Measurements from ENCODE around the gene NFIC. TPM values are rescaled to one million over a fixed set of nuclear protein-coding genes. Genes with fewer than 3 reads are reported as not detected.

NFIC gene
- total and polyA plus RNA-seq, 3 donors from 2014 or later: 56.5 to 127 (median 113) TPM

DNA sequence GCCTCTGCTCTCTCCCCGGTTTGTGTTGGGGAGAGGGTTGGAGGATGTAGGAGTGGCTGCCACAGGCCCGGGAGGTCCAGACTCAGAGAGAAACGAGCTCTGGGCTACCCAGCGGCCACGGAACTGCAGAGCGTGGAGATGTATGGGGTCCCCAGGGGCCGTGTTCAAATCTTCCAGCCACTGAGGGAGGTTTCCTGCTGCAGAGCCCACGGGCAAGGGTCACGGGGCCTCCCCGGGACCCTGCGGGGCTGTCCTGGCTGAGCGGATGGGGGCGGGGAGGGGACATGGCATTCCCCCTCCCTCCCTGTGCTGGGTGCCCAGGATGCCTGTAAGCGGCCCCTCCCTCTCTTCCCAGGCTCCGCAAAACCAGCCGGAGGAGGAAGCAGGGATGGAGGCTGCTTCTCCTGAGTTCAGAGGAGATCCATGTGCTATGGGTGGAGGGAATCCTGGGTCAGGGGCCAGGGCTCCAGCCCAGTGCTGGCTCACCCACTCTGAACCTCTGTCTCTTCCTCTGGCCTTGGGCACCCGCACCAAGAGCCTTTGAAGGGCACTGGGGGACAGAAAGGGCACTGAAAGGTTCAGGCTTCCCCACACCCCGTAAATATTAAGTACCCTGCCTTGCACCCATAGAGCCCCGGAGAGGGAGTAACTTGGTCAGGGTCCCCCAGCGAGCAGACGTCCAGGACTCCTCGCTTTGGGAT lies 91.3 kb downstream of the NFIC start:
- Histone ChIP-seq H3K36me3 (ENCODE audit: low read depth, missing control alignments) (no peaks in the 10 kb centered on the region), H3K27ac (peak overlapping the region; percentile 86 to 88), H3K9me3 (no peaks in the 10 kb centered on the region), H3K4me1 (peaks cover 41% of the 10 kb centered on the region), H3K27me3 (no peaks in the 10 kb centered on the region), H3K4me3 (no peak overlapping the region)
- WGBS, 2 donors: 40 to 45% methylated on average over 15 to 22 of the region's 22 CpGs
- no peak for DNase-seq
- TF ChIP-seq, protein P1, sequence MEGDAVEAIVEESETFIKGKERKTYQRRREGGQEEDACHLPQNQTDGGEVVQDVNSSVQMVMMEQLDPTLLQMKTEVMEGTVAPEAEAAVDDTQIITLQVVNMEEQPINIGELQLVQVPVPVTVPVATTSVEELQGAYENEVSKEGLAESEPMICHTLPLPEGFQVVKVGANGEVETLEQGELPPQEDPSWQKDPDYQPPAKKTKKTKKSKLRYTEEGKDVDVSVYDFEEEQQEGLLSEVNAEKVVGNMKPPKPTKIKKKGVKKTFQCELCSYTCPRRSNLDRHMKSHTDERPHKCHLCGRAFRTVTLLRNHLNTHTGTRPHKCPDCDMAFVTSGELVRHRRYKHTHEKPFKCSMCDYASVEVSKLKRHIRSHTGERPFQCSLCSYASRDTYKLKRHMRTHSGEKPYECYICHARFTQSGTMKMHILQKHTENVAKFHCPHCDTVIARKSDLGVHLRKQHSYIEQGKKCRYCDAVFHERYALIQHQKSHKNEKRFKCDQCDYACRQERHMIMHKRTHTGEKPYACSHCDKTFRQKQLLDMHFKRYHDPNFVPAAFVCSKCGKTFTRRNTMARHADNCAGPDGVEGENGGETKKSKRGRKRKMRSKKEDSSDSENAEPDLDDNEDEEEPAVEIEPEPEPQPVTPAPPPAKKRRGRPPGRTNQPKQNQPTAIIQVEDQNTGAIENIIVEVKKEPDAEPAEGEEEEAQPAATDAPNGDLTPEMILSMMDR (IDR thresholded peaks at IDR 0.05): no peak
- no peak for TF ChIP-seq POLR2A (IDR thresholded peaks at IDR 0.05)
- intact Hi-C loops (cut with DNase I; ENCODE audit: low total_unique reads): no loop called here

GRCh38 chr19:3458229-3459088 lies 92.1 kb downstream of the NFIC start:
- no peaks in the 10 kb centered on the region for H3K27me3 ChIP-seq
- H3K4me1 ChIP-seq: peaks cover 41% of the 10 kb centered on the region
- no peaks in the 10 kb centered on the region for H3K9me3 ChIP-seq
- H3K4me3 ChIP-seq: no peak overlapping the region
- TF ChIP-seq, protein P1 (IDR thresholded peaks at IDR 0.05): no peak
- TF ChIP-seq POLR2A (IDR thresholded peaks at IDR 0.05): no peak
- no peaks in the 10 kb centered on the region for H3K36me3 ChIP-seq (ENCODE audit: low read depth, missing control alignments)
- no peak for DNase-seq
- peak overlapping the region; percentile 86 to 88 for H3K27ac ChIP-seq
- intact Hi-C loops (cut with DNase I; ENCODE audit: low total_unique reads): no loop called here
- 37 to 52% methylated on average over 12 to 19 of the region's 19 CpGs for WGBS, 2 donors

- Histone ChIP-seq H3K4me3 (no peak overlapping the region), H3K4me1 (peaks cover 41% of the 10 kb centered on the region), H3K27ac (peak overlapping the region; percentile 86 to 88), H3K9me3 (no peaks in the 10 kb centered on the region), H3K27me3 (no peaks in the 10 kb centered on the region), H3K36me3 (ENCODE audit: low read depth, missing control alignments) (no peaks in the 10 kb centered on the region)
- no peak for TF ChIP-seq POLR2A (IDR thresholded peaks at IDR 0.05)
- TF ChIP-seq, protein P1 (IDR thresholded peaks at IDR 0.05): no peak
- DNase-seq: peak; percentile 92
- 21 to 46% methylated on average over 19 to 26 of the region's 26 CpGs for WGBS, 2 donors
- intact Hi-C loops (cut with DNase I; ENCODE audit: low total_unique reads): no loop called here
Observed at GRCh38 chr19:3459089-3459881, 92.9 kb downstream of the NFIC start.

- intact Hi-C loops (cut with DNase I; ENCODE audit: low total_unique reads): no loop called here
- Histone ChIP-seq H3K4me3 (no peak overlapping the region), H3K27me3 (no peaks in the 10 kb centered on the region), H3K9me3 (no peaks in the 10 kb centered on the region), H3K36me3 (ENCODE audit: low read depth, missing control alignments) (no peaks in the 10 kb centered on the region), H3K4me1 (peaks cover 43% of the 10 kb centered on the region), H3K27ac (peak overlapping the region; percentile 86 to 88)
- WGBS, 2 donors: 57 to 65% methylated on average over 12 to 15 of the region's 15 CpGs
- DNase-seq: no peak
- TF ChIP-seq, protein P1 (IDR thresholded peaks at IDR 0.05): no peak
- TF ChIP-seq POLR2A (IDR thresholded peaks at IDR 0.05): no peak
Observed at GRCh38 chr19:3459965-3460582, 93.7 kb downstream of the NFIC start.
